Measurements from ENCODE around the gene VSIG8.

Gene VSIG8

DNA sequence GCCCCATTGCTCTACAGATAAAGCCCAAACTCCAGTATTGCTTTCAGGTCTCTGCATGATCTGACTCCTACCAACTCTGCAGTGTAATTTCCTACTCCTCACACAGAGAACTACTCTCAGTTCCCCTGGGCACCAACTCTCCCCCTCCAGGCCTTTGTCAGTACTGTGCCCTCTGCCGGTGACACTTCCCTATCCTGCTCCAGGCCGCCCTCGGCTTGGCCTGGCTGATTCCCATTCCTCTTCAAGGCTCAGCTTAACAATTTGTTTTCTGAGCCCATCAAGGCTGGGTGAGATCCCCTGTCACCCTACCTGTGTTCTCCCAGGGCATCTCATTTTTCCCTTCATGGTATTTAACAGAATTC is 33.2 kb downstream of the VSIG8 start:
- DNase-seq (ENCODE audit: low spot score), result no peak

DNA sequence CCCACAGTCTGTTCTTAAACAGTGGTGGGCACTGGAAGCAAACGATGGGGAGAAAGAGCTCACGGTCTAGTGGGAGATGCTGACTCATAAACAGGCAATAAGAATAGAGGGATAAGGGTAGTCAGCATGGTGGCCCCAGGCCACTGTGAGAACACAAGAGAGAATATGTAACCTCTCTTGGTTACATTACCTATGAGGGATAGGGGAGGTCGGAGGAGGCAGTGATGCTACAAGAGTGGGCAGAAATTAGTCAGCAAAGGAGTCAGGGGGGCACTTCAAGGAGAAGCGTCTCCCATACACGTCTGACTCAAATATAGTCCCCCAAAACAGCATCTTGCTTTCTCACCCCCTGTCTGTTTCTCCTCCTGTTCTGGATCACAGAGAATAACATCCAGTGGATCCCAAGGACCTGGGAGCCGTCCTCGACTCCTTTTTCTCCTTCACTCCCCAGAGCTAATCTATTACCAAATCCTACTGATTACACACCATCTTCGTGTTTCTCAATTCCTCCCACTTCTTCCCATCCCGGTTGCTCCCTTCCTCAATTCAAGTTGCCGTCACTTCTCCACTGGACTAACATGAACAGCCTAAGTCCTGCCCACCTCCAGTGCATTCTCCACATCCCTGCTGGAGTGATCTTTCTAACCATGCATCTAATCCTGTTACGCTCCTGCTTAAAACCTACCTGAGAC is 33.7 kb downstream of the VSIG8 start:
- DNase-seq (ENCODE audit: low spot score), result no peak

DNA sequence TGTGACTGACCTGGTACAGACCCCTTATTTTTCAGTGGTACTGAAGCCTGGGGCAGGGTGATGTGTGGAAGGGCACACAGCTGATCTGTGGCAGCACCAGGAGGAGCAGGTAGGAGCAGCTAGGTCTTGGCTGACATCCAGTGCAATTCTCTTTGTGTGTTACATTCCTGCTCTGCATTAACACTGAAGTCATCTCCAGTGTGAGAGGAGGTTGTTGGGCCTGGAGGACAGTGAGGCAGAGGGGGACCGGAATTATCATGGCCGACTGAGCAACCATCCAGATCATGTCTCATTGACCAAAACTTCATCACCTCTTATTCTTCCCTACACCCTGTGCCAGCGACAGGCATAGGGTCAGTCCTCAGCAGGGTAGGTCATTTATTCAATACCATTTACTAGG is 34.3 kb downstream of the VSIG8 start:
- no peak for DNase-seq (ENCODE audit: low spot score)

DNA sequence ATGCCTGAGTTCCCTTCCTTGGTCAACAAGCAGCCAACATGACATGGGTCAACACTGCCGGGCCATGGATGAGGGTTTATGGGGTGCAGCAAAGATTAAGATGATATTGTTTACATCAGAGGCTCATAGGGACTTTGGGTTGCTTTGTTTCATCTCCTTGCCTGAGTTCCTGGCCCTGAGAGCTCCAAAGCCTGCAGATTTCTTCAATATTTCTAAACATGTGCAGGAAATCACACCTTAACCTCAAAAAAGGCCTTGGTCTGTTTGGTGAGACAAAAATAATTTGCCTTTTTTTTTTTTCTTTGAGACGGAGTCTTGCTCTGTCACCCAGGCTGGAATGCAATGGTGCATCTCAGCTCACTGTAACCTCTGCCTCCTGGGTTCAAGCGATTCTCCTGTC is 34.9 kb downstream of the VSIG8 start:
- DNase-seq (ENCODE audit: low spot score), result no peak

DNA sequence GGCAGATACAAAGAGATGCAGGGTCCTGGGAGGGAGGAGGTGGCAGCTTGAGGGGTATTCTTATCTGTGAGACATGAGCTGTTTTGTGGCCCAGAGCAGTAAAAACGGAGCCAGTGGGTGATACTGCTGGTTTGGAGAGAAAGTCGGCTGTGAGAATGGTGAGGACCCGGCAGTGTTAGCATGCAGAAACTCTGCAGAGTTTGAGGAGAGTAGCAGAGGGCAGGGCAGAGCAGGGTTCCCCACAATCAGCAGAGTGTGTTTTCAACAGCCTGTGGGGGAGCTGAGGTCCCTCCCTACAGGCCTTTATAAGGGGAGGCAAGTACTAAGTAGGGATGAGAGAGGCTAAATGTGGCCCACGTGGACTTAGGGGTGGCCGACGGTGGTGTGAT is 35.4 kb downstream of the VSIG8 start:
- no peak for DNase-seq (ENCODE audit: low spot score)

DNA sequence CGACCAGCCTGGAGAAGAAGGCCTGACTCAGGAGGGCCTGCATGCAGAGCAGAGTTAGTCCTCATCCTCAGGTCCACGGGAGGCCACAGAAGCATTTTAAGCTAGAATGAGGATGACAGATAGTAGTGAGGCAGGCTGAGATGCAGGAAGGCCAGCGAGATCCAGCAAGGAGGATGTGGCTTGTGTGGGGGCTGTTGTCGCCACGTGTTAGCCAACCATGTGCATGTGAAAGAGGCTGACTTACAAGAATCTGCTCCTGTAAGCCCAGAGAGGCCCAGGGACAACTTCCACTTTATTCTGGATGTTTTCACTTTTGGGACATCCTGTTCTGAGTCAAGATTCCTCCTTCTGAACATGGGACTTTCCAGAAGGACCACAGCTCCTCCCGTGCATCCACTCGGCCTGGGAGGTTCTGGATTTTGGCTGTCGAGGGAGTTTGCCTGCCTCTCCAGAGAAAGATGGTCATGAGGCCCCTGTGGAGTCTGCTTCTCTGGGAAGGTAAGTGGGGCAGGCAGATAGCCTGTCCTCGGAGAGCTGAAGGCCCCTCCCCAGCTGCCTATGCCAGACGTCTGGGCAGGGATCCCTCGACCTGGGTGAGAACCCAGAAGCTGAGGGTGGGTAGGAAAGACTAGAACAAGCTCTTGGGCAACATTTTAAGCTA is 35.9 kb downstream of the VSIG8 start, which contains the start of gene SLAMF8:
SLAMF8 (plus strand) TSS at position 433 of the 661 bp plus-strand sequence; CDS start at position 459, 26 bp downstream.
- no peak for DNase-seq (ENCODE audit: low spot score)

DNA sequence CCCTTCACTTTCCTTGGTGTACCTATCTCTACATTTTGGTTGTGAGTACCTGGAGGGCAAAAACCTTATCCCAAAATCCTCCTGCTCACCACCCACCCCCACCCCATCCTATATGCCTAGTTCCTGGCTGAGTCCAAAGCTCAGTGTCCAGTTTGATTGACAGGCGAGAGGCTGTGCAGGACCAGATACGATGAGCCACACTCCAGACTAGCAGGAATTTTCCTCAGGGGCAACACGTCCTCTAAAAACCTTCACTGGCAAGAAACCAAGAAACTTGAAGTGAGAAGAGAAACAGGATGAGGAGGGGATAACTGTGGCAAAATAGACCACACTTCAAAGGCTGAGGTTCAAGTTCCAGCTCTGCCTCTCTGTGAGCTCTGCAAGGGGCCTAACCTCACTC is 36.9 kb downstream of the VSIG8 start:
- DNase-seq (ENCODE audit: low spot score), result no peak

DNA sequence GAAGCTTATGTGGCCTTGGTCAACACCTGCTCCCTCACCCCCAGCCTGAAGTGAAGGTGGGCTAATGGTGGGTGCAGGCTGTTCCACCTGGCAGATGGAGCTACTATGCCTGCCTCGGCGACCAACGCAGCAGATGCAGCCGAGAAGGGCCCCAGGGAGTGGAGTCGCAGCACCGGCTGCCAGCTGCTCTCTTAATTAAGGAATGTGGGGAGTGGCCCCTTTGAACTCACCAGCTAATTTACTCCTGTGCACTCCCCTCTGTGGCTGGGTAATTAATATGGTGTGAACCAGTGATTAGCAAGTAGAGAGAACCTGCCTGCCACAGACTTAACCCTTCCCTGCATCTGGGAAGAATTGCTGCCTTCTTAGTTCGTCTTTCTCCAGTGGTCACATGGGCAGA is 39.1 kb downstream of the VSIG8 start:
- no peak for DNase-seq (ENCODE audit: low spot score)

DNA sequence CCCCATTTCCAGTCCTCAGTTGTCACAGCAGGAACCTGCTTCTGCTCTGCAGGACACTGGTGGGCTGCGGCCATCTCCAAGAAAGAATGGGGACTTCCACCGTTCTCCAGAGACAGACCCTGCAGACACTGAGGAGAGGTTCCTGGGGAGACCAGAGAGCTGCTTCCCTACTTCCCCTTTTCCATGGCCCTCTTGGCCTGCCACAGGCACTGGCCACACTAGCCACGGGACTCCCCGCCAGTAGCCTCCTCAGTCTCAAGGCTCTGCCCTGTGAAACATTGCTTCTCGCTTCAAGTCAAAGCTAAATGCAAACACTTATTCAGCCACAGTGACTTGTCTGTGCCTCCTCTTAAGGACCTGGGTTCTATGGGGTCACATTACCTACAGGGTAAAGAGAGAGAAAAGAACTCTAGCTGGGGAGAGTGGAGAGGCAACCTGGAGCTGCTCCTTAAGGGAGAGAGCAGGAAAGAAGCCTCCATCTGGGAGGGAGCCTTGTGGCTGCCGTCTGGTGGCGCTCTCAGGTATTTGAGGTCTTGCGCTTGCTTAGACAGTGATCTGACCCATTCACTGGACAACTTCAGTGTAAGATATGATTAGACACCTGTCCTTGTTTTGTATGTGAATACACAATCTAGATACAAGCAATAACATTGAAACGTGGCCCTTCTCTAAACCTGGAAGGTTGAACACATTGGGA is 41.1 kb downstream of the VSIG8 start:
- DNase-seq (ENCODE audit: low spot score), result no peak

DNA sequence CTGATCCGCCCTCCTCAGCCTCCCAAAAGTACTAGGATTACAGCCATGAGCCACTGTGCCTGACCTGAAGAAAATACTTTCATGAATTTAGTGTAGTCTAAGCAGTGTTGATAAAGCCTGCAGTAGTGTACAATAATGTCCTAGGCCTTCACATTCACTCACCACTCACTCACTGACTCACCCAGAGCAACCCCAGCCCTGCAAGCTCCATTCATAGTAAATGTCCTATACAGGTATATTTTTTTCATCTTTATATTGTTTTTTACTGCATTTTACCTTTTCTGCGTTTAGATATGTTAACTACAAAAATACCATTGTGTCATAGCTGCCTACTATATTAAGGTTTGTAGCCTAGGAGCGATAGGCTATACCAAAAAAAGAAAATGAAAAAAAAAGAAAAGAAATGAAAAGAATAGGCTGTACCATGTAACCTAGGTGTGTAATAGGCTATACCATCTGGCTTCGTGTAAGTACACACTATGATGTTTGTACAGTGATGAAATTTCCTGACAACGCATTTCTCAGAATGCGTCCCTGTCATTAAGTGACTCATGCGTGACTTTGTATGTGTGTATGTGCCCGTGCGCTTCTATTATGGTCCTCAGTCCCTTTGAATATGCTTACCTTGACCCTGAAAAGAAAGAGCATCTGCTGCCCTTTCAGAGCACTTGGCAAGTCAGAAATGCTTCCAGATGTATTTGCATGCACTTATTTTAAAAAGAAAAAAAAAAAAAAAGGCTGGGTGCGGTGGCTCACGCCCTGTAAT is 45.0 kb downstream of the VSIG8 start:
- DNase-seq (ENCODE audit: low spot score), result no peak

DNA sequence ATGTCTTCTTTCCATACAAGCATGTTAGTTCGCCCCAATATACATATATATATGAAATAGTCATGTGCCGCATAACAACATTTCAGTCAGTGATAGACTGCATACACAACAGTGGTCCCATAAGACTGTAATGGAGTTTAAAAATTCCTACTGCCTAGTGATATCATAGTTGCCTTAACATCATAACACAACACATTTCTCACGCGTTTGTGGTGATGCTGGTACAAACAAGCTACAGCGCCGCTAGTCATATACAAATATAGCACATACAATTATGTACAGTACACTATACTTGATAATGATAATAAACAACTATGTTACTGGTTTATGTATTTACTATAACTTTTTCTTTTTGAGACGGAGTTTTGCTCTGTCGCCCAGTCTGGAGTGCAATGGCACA is 46.5 kb downstream of the VSIG8 start:
- no peak for DNase-seq (ENCODE audit: low spot score)

DNA sequence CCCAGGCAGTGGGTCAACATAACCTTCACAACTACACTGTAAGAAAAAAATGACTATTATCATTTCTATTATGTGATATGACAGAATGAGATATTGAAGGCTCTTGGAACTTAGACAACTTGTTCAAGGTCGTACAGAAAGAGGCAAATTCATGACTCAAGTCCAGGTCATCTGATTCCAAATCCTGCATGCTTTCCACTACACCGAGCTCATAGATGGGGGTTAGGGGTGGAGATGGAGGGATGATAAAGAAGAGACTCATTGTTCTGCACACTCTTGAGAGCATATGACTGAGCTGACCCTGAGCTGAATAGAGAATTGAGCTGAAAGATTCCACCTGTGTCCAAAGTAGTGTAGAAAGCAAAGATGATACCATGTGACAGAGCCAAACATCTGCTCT is 57.5 kb downstream of the VSIG8 start:
- no peak for DNase-seq (ENCODE audit: low spot score)
